ENCODE data around the gene ERFE. TPM values are rescaled to one million over a fixed set of nuclear protein-coding genes. Genes with fewer than 3 reads are reported as not detected.

ERFE gene
- total RNA-seq, 1 donor from 2014 or later: 3.8 TPM

- Mint-ChIP-seq H3K27me3 (no peaks in the 10 kb centered on the region), H3K36me3 (no peaks in the 10 kb centered on the region), H3K27ac (no peak overlapping the region), H3K4me3 (no peak overlapping the region), H3K4me1 (ENCODE audit: unreplicated experiment) (peaks cover 6% of the 10 kb centered on the region), H3K9me3 (no peaks in the 10 kb centered on the region)
- DNase-seq (ENCODE audit: extremely low spot score, unreplicated experiment): no peak
- no peak for TF ChIP-seq CTCF (conservative IDR thresholded peaks at IDR 0.05)
Measured at GRCh38 chr2:238145046-238145445, 13.7 kb upstream of the ERFE start.

- no peak for DNase-seq (ENCODE audit: extremely low spot score, unreplicated experiment)
- H3K4me3 Mint-ChIP-seq: no peak overlapping the region
- no peaks in the 10 kb centered on the region for H3K36me3 Mint-ChIP-seq
- TF ChIP-seq CTCF (conservative IDR thresholded peaks at IDR 0.05): no peak
- no peaks in the 10 kb centered on the region for H3K9me3 Mint-ChIP-seq
- H3K4me1 Mint-ChIP-seq (ENCODE audit: unreplicated experiment): peaks cover 6% of the 10 kb centered on the region
- no peak overlapping the region for H3K27ac Mint-ChIP-seq
- H3K27me3 Mint-ChIP-seq: no peaks in the 10 kb centered on the region
Measured at GRCh38 chr2:238145851-238146250, 12.9 kb upstream of the ERFE start.

GRCh38 chr2:238146884-238147544, 11.8 kb upstream of the ERFE start:
- Mint-ChIP-seq H3K27ac (no peak overlapping the region), H3K27me3 (no peaks in the 10 kb centered on the region)

GRCh38 chr2:238148981-238149380, 9.8 kb upstream of the ERFE start:
- no peaks in the 10 kb centered on the region for H3K36me3 Mint-ChIP-seq
- no peaks in the 10 kb centered on the region for H3K4me1 Mint-ChIP-seq (ENCODE audit: unreplicated experiment)
- no peaks in the 10 kb centered on the region for H3K9me3 Mint-ChIP-seq
- H3K27me3 Mint-ChIP-seq: no peaks in the 10 kb centered on the region
- no peak overlapping the region for H3K4me3 Mint-ChIP-seq
- TF ChIP-seq CTCF (conservative IDR thresholded peaks at IDR 0.05): no peak
- no peak overlapping the region for H3K27ac Mint-ChIP-seq
- DNase-seq (ENCODE audit: extremely low spot score, unreplicated experiment): no peak

More at GRCh38 chr2:238146884-238147544, 11.8 kb upstream of the ERFE start:
- H3K9me3 Mint-ChIP-seq: no peaks in the 10 kb centered on the region
- DNase-seq (ENCODE audit: extremely low spot score, unreplicated experiment): no peak
- no peak overlapping the region for H3K4me3 Mint-ChIP-seq
- no peak for TF ChIP-seq CTCF (conservative IDR thresholded peaks at IDR 0.05)
- no peaks in the 10 kb centered on the region for H3K36me3 Mint-ChIP-seq
- H3K4me1 Mint-ChIP-seq (ENCODE audit: unreplicated experiment): peaks cover under 1% of the 10 kb centered on the region

- Mint-ChIP-seq H3K27ac (no peak overlapping the region), H3K4me3 (no peak overlapping the region), H3K36me3 (no peaks in the 10 kb centered on the region), H3K9me3 (no peaks in the 10 kb centered on the region), H3K27me3 (no peaks in the 10 kb centered on the region), H3K4me1 (ENCODE audit: unreplicated experiment) (no peaks in the 10 kb centered on the region)
- DNase-seq (ENCODE audit: extremely low spot score, unreplicated experiment): no peak
- TF ChIP-seq CTCF (conservative IDR thresholded peaks at IDR 0.05): no peak
Measured at GRCh38 chr2:238149841-238150572, 8.8 kb upstream of the ERFE start.

All from type B pancreatic cell (in vitro differentiated cells).